Measurements from ENCODE around the gene RSF1.
"Not testable (repeated sequence)": the region's sequence is repeated elsewhere in the genome, so short reads cannot be mapped to it uniquely, and the experiment has no call there.

RSF1 gene

DNA sequence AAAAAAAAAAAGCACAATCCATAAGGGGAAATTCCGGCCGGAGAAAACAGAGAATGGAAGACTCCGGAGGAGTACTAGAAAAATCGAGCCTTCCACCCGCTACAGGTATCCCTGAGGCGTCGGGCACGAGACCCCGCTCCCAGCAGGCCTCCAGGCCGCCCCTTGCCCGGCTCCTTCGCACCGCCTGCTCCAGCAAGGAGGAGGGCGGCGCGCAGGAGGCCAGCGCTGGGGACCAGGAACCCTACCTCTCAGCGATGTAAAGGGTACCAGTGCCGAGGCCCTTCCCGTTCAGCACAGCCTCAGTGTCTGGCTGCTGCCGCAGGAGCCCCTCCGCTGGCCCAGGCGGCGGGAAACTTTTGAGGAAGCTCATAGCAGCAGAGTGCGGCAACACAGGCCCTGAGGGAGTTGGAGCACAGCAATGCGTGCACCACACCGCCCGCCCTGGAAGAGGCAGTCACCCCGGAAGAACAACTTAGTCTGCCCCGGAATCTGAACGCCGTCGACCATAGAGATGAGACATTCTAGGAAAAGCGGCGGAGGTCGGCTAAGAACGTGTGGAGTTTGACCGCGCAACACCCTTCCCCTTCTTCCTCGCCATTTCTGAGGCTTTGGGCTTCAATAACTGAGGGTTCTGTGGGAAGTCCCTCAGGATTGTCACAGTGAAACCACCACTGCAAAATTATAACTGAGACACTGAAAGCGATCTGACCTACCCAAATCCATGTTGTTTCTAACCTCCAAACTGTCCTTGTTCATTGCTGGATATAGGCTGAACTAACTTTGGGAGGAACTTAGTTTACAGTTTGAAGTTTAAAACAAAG lies 183.0 kb downstream of the RSF1 start, which contains the start of gene CLNS1A:
Gene CLNS1A, minus strand, starts transcription at position 450 of the 821 bp plus-strand sequence. Its CDS starts 80 bp downstream, at position 370.
- peak within 1 kb of the TSS; percentile 49 for H3K27ac ChIP-seq (ENCODE audit: low read length)
- H3K36me3 ChIP-seq (ENCODE audit: control insufficient read depth, low read depth, low read length) = no peaks in the 10 kb centered on the region
- H3K9ac ChIP-seq (ENCODE audit: low read length) = peak within 1 kb of the TSS; percentile 92
- peak within 1 kb of the TSS; percentile 84 for H3K4me3 ChIP-seq (ENCODE audit: low read length)
- no peaks in the 10 kb centered on the region for H3K27me3 ChIP-seq (ENCODE audit: control insufficient read depth, insufficient read depth, low read length)
- H3K4me1 ChIP-seq (ENCODE audit: control insufficient read depth, low read depth, low read length) = peaks cover 9% of the 10 kb centered on the region
- H3K9me3 ChIP-seq (ENCODE audit: control insufficient read depth, low read depth, low read length) = no peaks in the 10 kb centered on the region

DNA sequence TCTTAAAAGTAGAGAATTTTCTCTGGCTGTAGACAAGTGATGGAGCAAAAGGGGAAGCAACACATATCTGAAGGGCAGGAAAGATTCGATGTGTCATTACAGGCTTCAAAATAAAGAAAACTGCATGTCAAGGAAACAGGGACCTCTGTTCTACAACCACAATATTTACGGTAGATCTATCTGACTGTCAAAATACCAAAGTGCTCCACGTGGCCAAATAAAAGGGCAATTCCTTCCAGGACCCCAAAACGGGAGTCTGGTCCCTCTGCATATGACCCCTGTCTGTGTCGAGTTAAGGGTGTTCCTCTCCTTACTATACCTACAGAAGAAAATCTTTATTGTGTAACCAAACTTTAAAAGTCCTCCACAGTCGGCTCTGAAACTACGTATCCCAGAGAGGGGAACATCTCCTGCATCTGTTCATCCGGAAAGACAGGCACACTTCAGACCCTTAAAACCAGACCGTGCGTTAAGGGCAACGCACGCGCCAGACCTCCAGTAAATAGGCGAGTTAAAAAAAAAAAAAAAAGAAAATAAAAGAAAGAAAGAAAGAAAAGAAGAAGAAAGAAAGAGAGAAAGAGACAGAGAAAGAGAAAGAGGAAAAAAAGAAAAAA lies 183.7 kb downstream of the RSF1 start:
- Histone ChIP-seq H3K4me1 (ENCODE audit: control insufficient read depth, low read depth, low read length) (peaks cover 9% of the 10 kb centered on the region), H3K27me3 (ENCODE audit: control insufficient read depth, insufficient read depth, low read length) (no peaks in the 10 kb centered on the region), H3K36me3 (ENCODE audit: control insufficient read depth, low read depth, low read length) (no peaks in the 10 kb centered on the region), H3K27ac (ENCODE audit: low read length) (no peak overlapping the region), H3K4me3 (ENCODE audit: low read length) (peak overlapping the region; percentile 84), H3K9me3 (ENCODE audit: control insufficient read depth, low read depth, low read length) (no peaks in the 10 kb centered on the region), H3K9ac (ENCODE audit: low read length) (peak overlapping the region; percentile 92)

DNA sequence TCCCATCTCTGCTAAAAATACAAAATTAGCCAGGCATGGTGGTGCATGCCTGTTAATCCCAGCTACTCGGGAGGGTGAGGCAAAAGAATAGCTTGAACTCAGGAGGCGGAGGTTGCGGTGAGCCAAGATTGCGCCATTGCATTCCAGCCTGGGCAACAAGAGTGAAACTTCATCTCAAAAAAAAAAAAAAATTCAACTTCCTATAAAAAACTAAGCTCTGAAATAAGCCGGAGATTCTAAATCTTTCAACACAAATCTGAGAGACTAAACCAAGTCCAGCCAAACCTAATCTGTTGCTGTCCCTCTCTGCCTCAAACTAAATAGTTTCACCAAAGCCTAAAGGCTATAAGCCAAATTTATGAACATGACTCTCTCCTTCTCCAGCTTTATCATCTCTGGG lies 186.6 kb downstream of the RSF1 start:
- H3K9ac ChIP-seq (ENCODE audit: low read length); H3K4me1 ChIP-seq (ENCODE audit: control insufficient read depth, low read depth, low read length); H3K4me3 ChIP-seq (ENCODE audit: low read length); H3K9me3 ChIP-seq (ENCODE audit: control insufficient read depth, low read depth, low read length); H3K27ac ChIP-seq (ENCODE audit: low read length); H3K36me3 ChIP-seq (ENCODE audit: control insufficient read depth, low read depth, low read length); H3K27me3 ChIP-seq (ENCODE audit: control insufficient read depth, insufficient read depth, low read length): not testable (repeated sequence)

DNA sequence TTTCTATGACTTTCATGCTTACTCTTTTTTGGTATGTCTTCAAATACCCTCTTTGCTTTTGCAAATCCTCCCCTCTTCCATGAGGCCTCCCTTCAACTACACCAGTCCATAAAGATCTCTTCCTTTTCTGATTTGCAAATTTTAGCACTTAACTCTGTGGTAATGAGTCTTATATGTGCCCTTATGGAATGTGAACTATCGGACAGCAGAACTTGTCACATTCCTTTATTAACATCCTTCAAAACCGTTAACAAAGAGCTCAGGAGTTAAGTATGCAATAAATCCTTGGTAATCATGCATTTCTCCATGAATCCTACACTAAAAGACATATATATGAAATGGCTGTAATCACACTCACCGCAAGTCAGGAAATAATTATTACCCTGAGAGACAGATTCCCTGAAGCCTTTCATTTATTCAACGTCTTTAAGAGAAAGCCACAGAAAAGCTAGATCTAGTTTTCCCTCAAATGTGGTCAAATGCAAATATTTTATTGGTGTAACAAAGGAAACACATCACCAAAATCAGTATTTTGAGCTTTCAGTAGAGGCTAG lies 190.3 kb downstream of the RSF1 start:
- H3K27ac ChIP-seq (ENCODE audit: low read length) = no peak overlapping the region
- H3K4me3 ChIP-seq (ENCODE audit: low read length) = no peak overlapping the region
- H3K27me3 ChIP-seq (ENCODE audit: control insufficient read depth, insufficient read depth, low read length) = no peaks in the 10 kb centered on the region
- no peaks in the 10 kb centered on the region for H3K9me3 ChIP-seq (ENCODE audit: control insufficient read depth, low read depth, low read length)
- H3K36me3 ChIP-seq (ENCODE audit: control insufficient read depth, low read depth, low read length) = peaks cover 17% of the 10 kb centered on the region
- no peaks in the 10 kb centered on the region for H3K4me1 ChIP-seq (ENCODE audit: control insufficient read depth, low read depth, low read length)
- H3K9ac ChIP-seq (ENCODE audit: low read length) = peak overlapping the region; percentile 12

DNA sequence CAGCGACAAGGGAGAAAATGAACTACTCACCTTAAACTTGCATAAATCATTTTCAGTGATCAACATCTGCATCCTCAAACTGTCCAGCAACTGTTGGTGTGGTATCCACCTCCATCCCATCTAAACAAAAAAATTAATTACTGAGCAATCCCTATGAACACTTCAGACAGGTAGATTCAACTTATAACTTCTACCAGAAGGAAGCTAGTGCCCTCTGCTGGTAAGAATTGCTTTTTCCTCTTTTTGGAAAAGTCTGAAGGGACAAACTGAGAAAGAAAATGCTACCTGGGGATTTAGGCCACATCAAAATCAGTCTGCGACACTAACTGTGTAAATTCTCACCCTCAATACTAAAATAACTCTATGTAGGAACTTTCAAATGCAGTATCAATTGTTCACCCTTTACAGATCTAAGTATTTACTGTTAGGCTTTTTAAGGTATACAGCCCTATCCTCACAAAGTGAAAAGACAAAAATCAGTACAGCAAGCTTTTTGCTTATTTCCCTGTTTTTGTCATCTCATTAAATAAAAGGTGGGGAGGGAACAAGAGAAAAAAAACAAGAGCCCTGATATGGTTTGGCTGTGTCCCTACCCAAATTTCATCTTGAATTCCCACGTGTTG lies 200.8 kb downstream of the RSF1 start:
- no peaks in the 10 kb centered on the region for H3K27me3 ChIP-seq (ENCODE audit: control insufficient read depth, insufficient read depth, low read length)
- no peak overlapping the region for H3K4me3 ChIP-seq (ENCODE audit: low read length)
- peaks cover 73% of the 10 kb centered on the region for H3K36me3 ChIP-seq (ENCODE audit: control insufficient read depth, low read depth, low read length)
- H3K4me1 ChIP-seq (ENCODE audit: control insufficient read depth, low read depth, low read length) = no peaks in the 10 kb centered on the region
- H3K27ac ChIP-seq (ENCODE audit: low read length) = no peak overlapping the region
- no peak overlapping the region for H3K9ac ChIP-seq (ENCODE audit: low read length)
- H3K9me3 ChIP-seq (ENCODE audit: control insufficient read depth, low read depth, low read length) = no peaks in the 10 kb centered on the region

DNA sequence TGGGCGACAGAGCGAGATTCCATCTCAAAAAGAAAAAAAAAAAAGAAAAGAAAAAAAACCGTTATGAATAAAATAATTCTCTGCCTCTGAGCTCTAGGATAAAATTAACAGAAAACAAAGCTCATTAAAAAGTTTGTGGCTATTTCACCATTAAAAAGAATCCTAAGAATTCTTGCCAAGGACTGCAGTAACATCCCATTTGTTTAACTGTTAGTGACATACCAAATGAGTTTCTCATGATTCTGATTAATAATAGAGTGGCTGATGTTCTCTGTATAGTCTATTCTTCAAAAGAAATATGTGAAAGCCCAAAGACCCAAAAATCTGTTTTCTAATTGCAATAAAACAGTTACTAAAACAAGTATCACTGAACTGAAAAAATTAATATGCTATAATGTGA lies 202.6 kb downstream of the RSF1 start:
- H3K27me3 ChIP-seq (ENCODE audit: control insufficient read depth, insufficient read depth, low read length) = no peaks in the 10 kb centered on the region
- peaks cover 59% of the 10 kb centered on the region for H3K36me3 ChIP-seq (ENCODE audit: control insufficient read depth, low read depth, low read length)
- H3K27ac ChIP-seq (ENCODE audit: low read length) = no peak overlapping the region

DNA sequence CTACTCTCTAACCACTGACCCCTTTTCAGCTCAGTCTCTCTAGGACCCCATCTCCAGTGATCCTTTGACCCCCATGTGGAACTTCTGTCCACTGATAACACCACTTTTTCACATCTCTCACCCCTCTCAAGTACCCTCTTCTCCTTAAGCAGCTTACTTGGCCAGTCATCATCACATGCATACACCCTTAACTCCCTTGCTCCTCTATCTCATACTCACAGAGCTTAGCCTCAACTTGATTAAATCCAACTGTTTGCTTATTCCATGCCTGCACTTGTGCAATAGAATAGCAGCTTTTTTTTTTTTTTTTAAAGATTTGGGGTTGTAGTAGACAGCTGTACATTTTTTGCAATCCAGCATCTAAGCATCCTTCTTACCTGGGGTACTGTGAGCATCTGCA lies 208.6 kb downstream of the RSF1 start:
- no peaks in the 10 kb centered on the region for H3K9me3 ChIP-seq (ENCODE audit: control insufficient read depth, low read depth, low read length)
- peaks cover 52% of the 10 kb centered on the region for H3K36me3 ChIP-seq (ENCODE audit: control insufficient read depth, low read depth, low read length)
- no peak overlapping the region for H3K27ac ChIP-seq (ENCODE audit: low read length)

More for the DNA sequence above, 202.6 kb downstream of the RSF1 start:
- H3K4me1 ChIP-seq (ENCODE audit: control insufficient read depth, low read depth, low read length) = no peaks in the 10 kb centered on the region
- no peaks in the 10 kb centered on the region for H3K9me3 ChIP-seq (ENCODE audit: control insufficient read depth, low read depth, low read length)
- no peak overlapping the region for H3K4me3 ChIP-seq (ENCODE audit: low read length)
- H3K9ac ChIP-seq (ENCODE audit: low read length) = no peak overlapping the region

More for the DNA sequence above, 208.6 kb downstream of the RSF1 start:
- H3K9ac ChIP-seq (ENCODE audit: low read length) = no peak overlapping the region
- H3K27me3 ChIP-seq (ENCODE audit: control insufficient read depth, insufficient read depth, low read length) = no peaks in the 10 kb centered on the region
- no peaks in the 10 kb centered on the region for H3K4me1 ChIP-seq (ENCODE audit: control insufficient read depth, low read depth, low read length)
- no peak overlapping the region for H3K4me3 ChIP-seq (ENCODE audit: low read length)

All from iPS-18a (cell line).